Panc1 (cell line): ENCODE measurements around the gene BRD9. TPM values are rescaled to one million over a fixed set of nuclear protein-coding genes. Genes with fewer than 3 reads are reported as not detected.

Experiments
- ATAC-seq: fragments of 200-7000 bp; cut with Tn5 transposase; 2 replicates; pipeline ENCODE4 v1.9.1; 2020; ENCODE audit warnings: mild to moderate bottlenecking, moderate library complexity
- BruUV-seq: library from RNA; stranded (reverse); fragments of 400-500 nt; replicated peaks from 2 replicates; lab custom pipeline; 2021; lab: Mats Ljungman, UMichigan
- CTCF ChIA-PET: fragments of 300-600 bp; sonication (Branson Sonifier 250); formaldehyde crosslinking; loops from one replicate; lab custom pipeline; 2022; ENCODE audit warnings: antibody characterized with exemption; lab: Charles Lee
- POLR2A ChIA-PET: fragments of 300-600 bp; sonication (Branson Sonifier 250); formaldehyde crosslinking; loops from one replicate; lab custom pipeline; 2022; ENCODE audit warnings: antibody characterized with exemption; lab: Charles Lee
- DNase-seq: peaks from one replicate; pipeline ENCODE4 v3.0.0-alpha.2; 2010; ENCODE audit warnings: low read depth, low spot score
- H3K27ac ChIP-seq: 2 replicates; pipeline ENCODE4 v1.5.1; 2011; ENCODE audit warnings: mild to moderate bottlenecking, low read length, inconsistent platforms
- H3K27me3 ChIP-seq: fragments of 200-500 bp; sonication (Bioruptor generic); 2 replicates; pipeline ENCODE4 v1.6.0; 2014; ENCODE audit warnings: low read length, inconsistent platforms; ENCODE audit not compliant: control insufficient read depth, insufficient read depth
- H3K36me3 ChIP-seq: fragments of 200-500 bp; sonication (Bioruptor generic); 2 replicates; pipeline ENCODE4 v1.5.1; 2014; ENCODE audit warnings: inconsistent platforms, mild to moderate bottlenecking, low read length, moderate library complexity; ENCODE audit not compliant: control insufficient read depth, insufficient read depth
- H3K4me1 ChIP-seq: 2 replicates; pipeline ENCODE4 v1.5.1; 2011; ENCODE audit warnings: inconsistent platforms, mild to moderate bottlenecking, low read length, moderate library complexity; ENCODE audit not compliant: control insufficient read depth, insufficient read depth
- H3K4me3 ChIP-seq, 2 experiments: 2 replicates each; pipeline ENCODE4 v1.5.1; 2011 to 2012; ENCODE audit warnings: low read depth in 2 of 2, low read length in 2 of 2, mild to moderate bottlenecking in 2 of 2, inconsistent platforms in 1 of 2, moderate library complexity in 1 of 2
- H3K9me3 ChIP-seq: fragments of 200-500 bp; sonication (Bioruptor generic); 2 replicates; pipeline ENCODE4 v1.5.1; 2014; ENCODE audit warnings: low read depth, mild to moderate bottlenecking, inconsistent platforms, low read length, moderate library complexity; ENCODE audit not compliant: control insufficient read depth, insufficient read depth
- CTCF ChIP-seq: fragments of 450-650 bp; IDR thresholded peaks from 2 replicates; pipeline ENCODE4 v1.5.1; 2017; ENCODE audit warnings: mild to moderate bottlenecking
- REST ChIP-seq, 2 experiments: IDR thresholded peaks; 2 replicates each; pipeline ENCODE4 v1.6.1; 2011 to 2012; ENCODE audit warnings: low read depth in 2 of 2, control low read depth in 1 of 2, low read length in 1 of 2, mild to moderate bottlenecking in 1 of 2, moderate library complexity in 1 of 2; ENCODE audit not compliant: insufficient read depth in 1 of 2
- SIN3A ChIP-seq: IDR thresholded peaks from 2 replicates; pipeline ENCODE4 v1.6.1; 2012; ENCODE audit warnings: low read depth, mild to moderate bottlenecking, low read length, moderate library complexity, borderline replicate concordance; ENCODE audit not compliant: insufficient read depth
- TCF7L2 ChIP-seq: IDR thresholded peaks from 2 replicates; pipeline ENCODE4 v1.6.1; 2011; ENCODE audit warnings: mild to moderate bottlenecking, low read depth, low read length, inconsistent platforms
- in situ Hi-C: cut with HindIII; loops from 2 replicates; pipeline ENCODE4 v1.10.0; 2016; ENCODE audit warnings: low sequenced_read_pairs, low pct_unique_long_range_greater_than_20kb
- intact Hi-C: fragments of 100-400 bp; cut with micrococcal nuclease; formaldehyde crosslinking; loops from one replicate; pipeline ENCODE4 v1.10.0; 2022; ENCODE audit not compliant: unreplicated experiment
- total RNA-seq: library from RNA; stranded (reverse); gene quantifications from one replicate; pipeline ENCODE4 v1.2.1, GENCODE V29; 2021; ENCODE audit not compliant: unreplicated experiment

The BRD9 gene
- total RNA-seq, 1 experiment from 2014 or later, result 64.3 TPM

- TF ChIP-seq SIN3A, result no peak
- peak; percentile 76 for TF ChIP-seq CTCF
- no peaks in the 10 kb centered on the region for H3K36me3 ChIP-seq
- POLR2A ChIA-PET, result no interaction called here
- H3K9me3 ChIP-seq, result no peaks in the 10 kb centered on the region
- H3K27ac ChIP-seq, result peak overlapping the region; percentile 66; the same call in 1 of the 2 replicates
- no TSS peak for BruUV-seq
- intact Hi-C loops (no loop called here), in situ Hi-C loops (no loop called here)
- H3K27me3 ChIP-seq, result no peaks in the 10 kb centered on the region; the same call in 1 of the 2 replicates
- no peak for DNase-seq
- H3K4me3 ChIP-seq, result peak overlapping the region; percentile 34 to 47
- H3K4me1 ChIP-seq, result peaks cover 3% of the 10 kb centered on the region; the same call in 1 of the 2 replicates
- CTCF ChIA-PET, result no interaction called here
- ATAC-seq, result peak; percentile 67
Observed at GRCh38 chr5:926417-927171, 34.0 kb upstream of the BRD9 start.

- ChIA-PET POLR2A (no interaction called here), CTCF (interaction anchor here (0.8 to 1.4 kb wide), 4 partner anchors 87 to 251 kb away, joined by 3 to 10 read pairs (median 6); no protein-coding TSS in a partner anchor)
- BruUV-seq, result no TSS peak
- H3K4me3 ChIP-seq, result no peak overlapping the region
- in situ Hi-C loops (no loop called here), intact Hi-C loops (loop anchor here (2.0 to 5.0 kb wide), 2 partner anchors 89 to 243 kb away; no protein-coding TSS in a partner anchor)
- DNase-seq (peak; percentile 42), ATAC-seq (peak; percentile 94)
- peak overlapping the region; percentile 40; the same call in 1 of the 2 replicates for H3K27ac ChIP-seq
- 0 out of 2 replicates have a peak, but pooled peaks cover 2% of the 10 kb centered on the region for H3K36me3 ChIP-seq
- no peaks in the 10 kb centered on the region; the same call in 1 of the 2 replicates for H3K27me3 ChIP-seq
- no peaks in the 10 kb centered on the region for H3K9me3 ChIP-seq
- TF ChIP-seq CTCF (peak; percentile 97), TCF7L2 (no peak)
- peaks cover 20% of the 10 kb centered on the region for H3K4me1 ChIP-seq
Observed at GRCh38 chr5:923281-923873, 30.8 kb upstream of the BRD9 start.

GRCh38 chr5:922436-923280 is 30.1 kb upstream of the BRD9 start:
- peak overlapping the region; percentile 40; the same call in 1 of the 2 replicates for H3K27ac ChIP-seq
- CTCF ChIA-PET, result interaction anchor here (1.0 to 1.4 kb wide), 4 partner anchors 85 to 245 kb away, joined by 3 to 10 read pairs (median 4); no protein-coding TSS in a partner anchor
- POLR2A ChIA-PET, result interaction anchor here (0.7 kb wide), 1 partner anchor 85 kb away, joined by 3 read pairs; no protein-coding TSS in a partner anchor
- H3K9me3 ChIP-seq, result no peaks in the 10 kb centered on the region
- H3K4me1 ChIP-seq, result peaks cover 20% of the 10 kb centered on the region
- intact Hi-C loops, result loop anchor here (2.0 to 5.0 kb wide), 2 partner anchors 90 to 244 kb away; no protein-coding TSS in a partner anchor
- no peak overlapping the region for H3K4me3 ChIP-seq
- no peak for TF ChIP-seq TCF7L2
- TF ChIP-seq REST (IDR thresholded peaks at IDR 0.05; ENCODE audit: insufficient read depth in 1 of 2, low read depth in 2 of 2, low read length in 1 of 2), result no peak
- DNase-seq (no peak), ATAC-seq (peak; percentile 42)
- no peaks in the 10 kb centered on the region; the same call in 1 of the 2 replicates for H3K27me3 ChIP-seq
- in situ Hi-C loops, result no loop called here
- BruUV-seq, result no TSS peak
- H3K36me3 ChIP-seq, result peaks cover 6% of the 10 kb centered on the region
